GM10847 (cell line): ENCODE results near the gene NPRL2.

Experiments
- POLR2A ChIP-seq: IDR thresholded peaks from 2 replicates; pipeline ENCODE4 v1.6.1; 2011; ENCODE audit not compliant: insufficient read length; ENCODE audit errors: extremely low read depth

The NPRL2 gene

DNA sequence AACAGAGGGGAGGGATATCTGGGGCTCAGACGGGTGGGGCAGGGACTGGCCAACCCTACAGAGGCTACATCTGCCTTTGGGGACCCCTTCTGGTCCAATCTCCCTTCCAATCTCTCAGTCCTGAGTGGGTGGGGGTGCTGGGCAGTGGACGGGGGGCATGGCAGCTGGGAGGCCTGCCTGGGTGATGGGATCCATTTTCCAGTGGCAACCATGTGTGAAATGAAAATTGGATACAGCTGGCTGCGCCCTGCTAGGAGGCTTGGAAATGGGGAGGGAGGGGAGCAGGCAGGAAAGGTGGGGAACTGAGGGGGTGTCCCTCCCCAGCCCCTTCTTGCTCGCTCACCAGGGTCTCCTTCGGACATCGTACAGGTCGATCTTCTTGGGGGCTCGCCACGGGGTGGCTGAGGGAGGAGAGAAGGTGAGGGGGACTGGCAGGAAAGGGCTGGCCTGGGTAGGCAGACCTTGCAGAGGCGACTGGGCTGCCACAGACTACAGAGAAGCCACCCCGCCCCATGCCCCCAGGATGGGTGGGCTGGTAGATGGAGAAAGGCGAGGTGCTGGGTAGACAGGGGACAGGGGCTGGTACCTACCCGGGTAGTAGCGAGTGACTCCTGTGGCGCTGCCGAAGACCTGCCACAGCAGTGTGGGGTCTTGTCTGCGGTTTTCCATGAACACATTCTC lies 30.0 kb upstream of the NPRL2 start:
- no peak for TF ChIP-seq POLR2A

DNA sequence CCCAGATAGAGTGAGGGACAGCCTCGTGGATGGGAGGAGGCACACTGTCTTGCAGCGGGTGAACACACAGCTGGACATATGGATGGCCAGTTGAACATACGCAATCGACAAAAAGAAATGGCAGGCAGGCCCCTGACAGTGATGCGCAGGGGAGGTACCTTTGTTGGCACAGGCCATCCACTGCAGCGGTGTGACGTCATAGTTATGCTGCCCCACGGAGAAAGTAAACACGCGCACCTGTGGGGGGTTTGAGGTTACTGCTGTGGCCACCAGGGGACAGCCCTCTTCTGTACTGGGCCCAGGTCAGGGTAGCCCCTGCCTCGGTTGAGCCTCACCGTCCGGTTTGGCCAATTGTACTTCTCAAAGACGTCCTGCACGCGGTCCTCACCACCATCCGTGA lies 28.2 kb upstream of the NPRL2 start:
- no peak for TF ChIP-seq POLR2A

DNA sequence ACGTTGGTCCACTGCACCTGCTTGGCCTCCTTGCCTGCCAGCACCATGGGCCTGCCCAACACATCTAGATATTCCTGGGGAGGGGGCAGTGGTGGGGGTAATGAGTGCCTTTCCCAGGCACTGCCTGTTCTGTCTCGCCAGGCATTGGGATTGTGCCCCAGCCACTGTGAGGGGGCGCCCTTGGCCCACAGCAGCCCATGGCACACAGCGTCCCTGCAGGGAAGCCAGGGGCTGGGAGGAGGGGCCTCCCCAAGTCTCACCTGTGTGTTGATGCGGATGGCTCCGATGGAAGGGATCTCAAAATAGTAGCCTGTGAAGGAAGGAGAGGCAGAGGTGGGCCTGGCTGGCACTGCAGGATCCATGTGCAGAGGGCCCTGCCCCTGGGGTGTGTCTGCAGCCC lies 27.4 kb upstream of the NPRL2 start:
- TF ChIP-seq POLR2A: no peak

DNA sequence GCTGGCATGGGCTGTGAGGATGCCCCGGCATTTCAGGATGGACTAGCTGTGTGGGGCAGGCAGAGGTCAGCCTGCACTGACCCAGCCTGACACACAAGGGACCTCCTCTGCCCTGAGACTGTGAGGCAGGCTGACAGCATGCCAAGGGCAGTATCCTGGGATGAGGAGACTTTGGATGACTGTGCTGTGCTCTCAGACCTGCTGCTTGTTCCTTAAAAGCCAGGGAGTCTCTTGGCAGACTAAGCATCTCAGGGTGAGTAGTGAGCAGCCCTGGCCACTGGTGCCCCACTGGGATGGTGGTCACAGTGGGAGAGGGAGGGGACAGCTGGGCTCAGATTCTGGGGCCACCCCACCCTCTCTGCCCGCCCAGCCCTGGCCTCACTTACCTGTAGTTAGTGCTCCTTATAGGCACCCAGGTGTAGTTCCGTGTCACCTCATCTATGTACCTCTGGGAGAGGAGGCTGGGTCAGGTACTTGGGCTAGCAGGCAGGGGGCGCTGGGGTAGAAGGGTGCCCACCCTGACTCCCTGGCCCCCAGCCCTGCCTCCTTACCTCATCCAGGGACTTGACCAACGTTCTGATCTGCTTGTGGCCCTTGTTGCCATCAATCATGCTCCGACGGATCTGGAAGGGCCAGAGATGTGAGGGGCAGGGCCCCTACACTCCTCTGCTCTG lies 24.8 kb upstream of the NPRL2 start:
- TF ChIP-seq POLR2A: no peak

DNA sequence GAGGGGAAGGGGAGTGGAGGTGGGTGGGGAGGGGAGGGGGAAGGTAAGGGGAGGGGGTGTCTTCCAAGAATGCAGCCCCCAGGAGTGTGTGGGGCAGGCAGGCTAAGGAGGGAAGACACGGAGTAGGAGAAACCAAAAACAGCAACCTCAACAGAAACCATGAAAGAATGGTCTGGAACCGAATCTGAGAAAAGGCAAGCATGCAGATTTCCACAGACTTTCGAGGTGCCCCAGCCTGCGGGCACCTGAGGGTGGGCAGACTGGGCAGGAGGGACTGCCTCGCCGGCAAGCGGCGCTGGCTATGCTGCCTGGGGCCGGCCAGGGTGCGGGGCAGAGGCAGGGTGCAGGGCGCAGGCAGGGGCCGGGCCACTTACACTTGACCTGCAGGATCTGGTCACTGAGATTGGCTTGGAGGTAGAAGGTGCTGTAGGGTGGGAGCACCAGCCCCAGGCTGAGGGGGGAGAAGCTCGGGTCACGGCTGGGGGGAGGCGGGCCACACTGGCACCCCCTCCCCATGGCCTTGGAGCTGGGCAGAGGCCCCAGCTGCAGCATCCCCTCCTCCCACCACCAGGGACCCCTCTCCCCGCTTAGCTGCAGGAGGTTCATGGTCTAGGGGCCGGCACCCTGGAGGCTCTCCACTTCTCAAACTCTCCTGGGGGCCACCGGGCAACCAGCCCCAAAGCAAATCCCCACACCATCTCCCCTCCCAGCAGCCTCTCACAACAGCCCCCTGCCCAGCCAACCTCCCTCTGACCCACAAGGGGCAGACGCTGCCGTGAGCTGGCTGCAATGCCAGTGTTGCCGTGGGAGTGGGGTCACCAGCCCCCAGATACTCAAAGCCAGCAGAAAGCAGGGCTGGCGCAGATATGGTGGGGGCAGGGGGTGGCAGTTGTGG lies 24.0 kb upstream of the NPRL2 start:
- TF ChIP-seq POLR2A: no peak

DNA sequence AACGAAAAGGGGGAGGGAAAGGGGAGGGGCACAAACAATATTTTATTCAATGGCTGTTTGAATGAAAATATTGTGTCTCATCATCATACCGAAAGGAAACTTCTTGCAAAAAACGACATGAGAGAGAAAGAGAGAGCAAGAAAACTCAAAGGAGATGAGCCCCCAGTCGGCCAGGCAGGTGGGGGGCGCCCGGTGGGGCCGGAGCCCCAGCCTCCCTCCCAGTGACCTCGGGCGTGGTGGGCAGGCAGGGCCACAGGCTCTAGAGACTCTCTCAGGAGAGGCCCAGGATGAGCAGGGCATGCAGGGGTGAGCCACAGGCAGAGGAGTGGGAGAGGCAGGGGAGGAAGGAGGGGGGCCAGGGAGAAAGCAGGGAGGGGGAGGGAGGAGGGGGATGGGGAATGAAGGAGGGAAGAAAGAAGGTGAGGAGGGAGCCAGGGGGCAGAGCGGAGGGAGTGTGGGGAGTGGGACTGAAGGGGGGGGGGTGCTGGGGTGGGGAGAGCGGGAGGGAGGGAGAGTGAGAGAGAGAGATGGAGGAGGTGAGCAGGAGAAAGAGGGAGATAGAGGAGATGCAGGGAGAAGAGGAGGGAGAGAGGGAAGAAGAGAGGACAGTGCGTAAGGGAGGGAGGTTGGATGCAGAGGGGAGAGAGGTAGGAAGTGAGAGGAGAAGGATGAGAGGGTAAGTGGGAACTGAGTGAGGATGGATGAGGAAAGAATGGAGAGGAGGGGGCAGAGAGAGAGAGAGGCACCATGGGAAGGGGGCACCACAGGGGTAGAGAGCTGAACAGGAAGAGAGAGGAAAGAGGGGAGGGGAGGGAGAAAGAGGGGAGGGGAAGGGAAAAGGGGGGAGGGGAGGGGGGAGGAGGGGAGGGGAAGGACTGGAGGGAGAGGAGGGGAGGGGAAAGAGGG lies 22.8 kb upstream of the NPRL2 start:
- TF ChIP-seq POLR2A: no peak

DNA sequence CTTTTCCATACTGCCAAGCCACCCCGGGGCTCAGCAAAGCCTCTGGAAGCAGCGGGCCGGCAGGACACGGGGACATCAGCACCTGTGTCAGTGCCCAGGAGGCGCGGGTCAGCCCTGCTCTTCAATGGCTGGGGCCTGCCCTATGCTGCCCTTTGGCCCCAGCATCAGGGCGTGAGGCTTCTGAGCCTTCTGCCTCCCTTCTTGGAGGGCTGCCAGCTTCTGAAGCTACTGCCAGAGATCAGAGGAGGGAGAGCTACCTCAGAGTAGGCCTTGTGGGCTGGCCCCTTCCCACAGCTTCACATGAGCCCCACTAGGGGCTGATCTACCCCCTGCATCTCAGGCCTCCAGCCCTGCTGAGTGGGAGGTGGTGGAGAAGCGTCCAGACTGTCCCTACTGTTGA lies 21.8 kb upstream of the NPRL2 start:
- TF ChIP-seq POLR2A: no peak

DNA sequence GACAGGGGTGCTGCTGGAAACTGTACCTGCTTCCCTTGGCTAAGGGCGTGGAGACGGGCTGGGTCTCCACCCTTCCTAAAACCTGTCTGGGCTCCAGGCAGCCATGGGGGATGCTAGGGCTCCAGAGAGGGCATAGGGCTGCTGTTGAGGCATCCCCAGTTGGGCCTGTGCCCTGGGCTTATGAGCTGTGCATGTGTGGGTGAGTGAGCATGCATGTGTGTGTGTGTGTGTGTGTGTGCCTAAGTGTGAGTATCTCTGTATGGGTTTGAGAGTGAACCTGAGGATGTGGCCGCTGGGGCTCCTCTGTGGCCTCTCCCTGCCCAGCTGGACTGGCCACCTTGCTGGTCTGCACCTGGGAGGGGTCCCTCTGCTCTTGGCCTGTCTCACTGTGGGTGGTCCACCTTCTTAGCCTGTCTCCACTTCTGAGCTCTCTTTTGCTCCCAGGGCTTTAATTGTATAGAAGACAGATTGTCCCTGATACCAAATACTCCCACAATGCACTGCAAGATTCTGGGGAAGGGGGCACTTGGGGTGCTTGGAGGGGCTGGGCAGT lies 20.6 kb upstream of the NPRL2 start:
- no peak for TF ChIP-seq POLR2A

DNA sequence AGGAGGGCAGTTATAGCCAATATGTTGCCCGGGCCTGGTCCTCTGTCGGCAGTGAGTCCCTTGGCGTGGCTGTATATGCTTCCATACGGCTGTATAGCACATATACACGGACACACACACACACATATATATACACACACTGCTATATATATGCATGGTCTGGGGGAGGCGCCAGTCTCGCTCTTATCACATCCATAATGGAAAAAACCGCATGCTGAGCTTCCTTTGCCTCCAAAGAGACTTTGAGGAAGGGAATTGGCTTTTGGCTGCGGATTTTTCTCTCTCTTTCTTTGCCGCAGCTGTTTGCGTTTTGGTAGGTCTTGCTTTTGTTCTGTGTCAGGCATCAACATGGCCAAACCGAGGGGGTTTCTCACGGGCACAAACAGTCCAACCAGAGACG lies 20.0 kb upstream of the NPRL2 start:
- TF ChIP-seq POLR2A: no peak

DNA sequence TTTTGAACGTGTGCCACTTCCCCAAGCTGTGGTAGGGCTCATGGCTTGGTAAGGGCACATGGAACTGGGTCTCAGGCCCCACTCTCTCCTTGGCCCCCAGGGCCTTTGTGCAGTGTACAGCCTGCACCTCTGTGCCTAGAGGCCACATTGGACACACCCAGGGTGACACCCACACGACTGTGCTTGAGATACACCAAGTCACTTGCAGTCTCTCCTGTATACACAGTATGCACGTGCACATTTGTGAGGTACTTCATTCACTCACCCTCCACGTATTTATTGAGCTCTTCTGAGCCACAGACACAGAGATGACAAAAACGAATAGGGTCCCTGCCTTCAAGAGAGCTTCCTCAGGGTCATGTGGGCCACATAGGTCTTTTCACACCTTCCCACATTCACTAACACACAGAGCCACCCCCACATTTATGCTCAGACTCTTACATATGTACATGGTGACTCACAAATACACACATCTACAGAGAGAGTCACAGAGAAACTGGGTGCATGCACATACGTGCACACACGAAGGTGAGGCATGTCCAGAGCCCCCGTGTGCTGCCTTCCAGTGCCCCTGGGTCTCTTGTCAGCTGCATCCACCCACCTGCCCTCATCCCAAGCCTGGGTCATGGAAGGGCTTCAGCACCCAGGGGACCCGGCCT lies 18.6 kb upstream of the NPRL2 start:
- TF ChIP-seq POLR2A: no peak

DNA sequence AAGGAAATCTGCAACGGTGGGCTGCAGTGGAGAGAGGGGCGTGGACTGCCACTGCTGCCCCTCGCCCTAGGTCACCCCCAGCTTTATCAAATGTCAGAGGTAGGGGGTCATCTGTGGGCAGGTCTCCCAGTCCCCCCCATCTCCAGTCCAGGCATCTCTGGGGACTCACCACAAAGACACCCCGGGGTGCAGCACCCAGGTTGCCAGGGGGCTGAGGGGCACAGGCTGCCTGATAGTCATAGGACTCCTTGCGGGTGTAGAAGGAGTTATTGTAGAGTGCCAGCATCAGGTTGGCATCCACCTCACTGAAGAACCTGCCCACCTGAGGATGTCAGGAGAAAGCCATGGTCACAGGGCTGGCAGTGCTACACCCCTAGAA lies 15.3 kb upstream of the NPRL2 start:
- TF ChIP-seq POLR2A: no peak

DNA sequence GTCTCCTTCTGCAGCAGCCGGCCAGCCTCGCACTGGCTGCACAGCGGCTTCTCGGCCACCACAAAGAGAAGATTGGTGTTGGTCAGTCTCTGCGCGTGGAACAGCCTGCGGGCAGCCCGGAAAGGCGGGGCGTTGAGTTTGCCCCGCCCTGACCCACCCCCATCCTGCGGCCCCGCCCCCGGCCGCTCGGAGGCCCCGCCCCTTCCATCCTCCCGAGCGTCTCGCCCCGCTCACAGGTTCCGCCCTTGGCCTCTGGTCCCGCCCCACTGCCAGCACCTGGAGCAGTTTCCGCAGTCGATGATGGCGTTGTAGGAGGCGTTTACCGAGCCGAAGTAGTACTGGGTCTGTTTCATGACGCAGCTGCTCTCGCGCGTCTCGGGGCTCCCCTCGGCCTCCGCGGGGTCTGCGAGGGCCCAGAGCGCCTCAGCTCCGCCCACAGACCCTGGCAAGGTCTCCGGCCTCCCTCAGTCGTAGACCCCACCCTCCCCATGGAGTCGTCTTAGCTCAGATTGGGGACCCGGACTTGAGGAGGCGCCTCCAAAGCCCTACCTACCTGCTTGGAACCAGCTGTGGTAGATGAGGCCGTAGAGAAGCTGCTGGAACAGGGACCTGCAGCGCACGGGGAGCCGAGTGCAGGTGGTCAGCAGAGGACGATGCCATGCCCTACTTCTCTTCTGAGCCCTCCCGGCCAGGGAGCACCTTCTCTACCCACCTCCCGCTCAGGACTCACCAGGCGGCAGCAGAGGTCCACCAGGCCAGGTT lies 14.7 kb upstream of the NPRL2 start:
- no peak for TF ChIP-seq POLR2A

DNA sequence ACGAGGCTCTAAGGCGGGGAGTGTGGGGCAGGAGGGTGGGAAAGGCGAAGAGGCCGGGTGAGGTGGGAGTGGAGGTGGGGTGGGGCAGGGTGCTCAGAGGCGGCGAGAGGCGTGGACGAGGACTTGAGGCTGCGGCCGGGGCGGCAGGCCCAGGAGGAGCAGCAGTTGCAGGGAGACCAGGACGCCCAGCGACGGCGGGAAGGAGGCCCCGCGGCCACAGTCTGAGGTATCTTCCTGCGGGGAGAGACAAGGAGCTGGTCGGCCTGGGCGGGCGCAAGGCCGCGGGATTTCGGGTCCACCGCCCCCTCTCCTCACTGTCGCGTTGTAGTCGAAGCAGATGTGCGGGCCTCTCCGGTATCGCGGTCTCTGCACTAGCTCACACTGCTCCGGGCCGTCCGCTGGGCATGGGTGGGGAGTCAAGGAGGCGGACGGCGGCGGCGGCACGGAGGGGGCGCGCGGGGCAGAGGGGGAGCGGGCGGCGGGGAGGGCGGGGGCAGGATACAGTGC lies 14.1 kb upstream of the NPRL2 start:
- TF ChIP-seq POLR2A: no peak
